NCI-H187 (cell line): ENCODE results near the gene PRCC.
A peak's percentile ranks its signal among the peaks of the same experiment; 100 is the strongest.
"Not testable (repeated sequence)": the region's sequence is repeated elsewhere in the genome, so short reads cannot be mapped to it uniquely, and the experiment has no call there.

Experiments
- DNase-seq, 2 experiments: peaks; one replicate each; lab custom pipeline; 2025; lab: John Stamatoyannopoulos, UW

Gene PRCC

DNA sequence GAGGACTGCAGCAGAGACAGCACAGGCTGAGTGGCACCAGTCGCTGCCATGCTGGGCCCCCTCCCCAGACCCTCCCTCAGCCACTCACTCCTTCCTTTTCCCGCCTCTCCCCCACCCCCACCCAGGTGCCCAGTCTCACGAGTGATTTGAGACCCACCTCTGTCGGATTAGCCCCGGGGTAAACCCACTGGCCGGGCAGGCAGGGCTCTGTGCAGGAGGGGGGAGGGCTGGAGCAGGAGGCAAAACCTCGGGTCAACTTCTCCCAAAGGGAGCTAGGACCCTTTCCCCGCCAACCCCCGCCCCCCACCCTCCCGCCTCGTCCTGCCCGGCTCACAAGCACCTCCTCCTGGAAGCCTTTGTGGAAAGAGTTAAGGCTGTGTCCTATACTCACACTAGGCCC, 23.0 kb upstream of the PRCC start:
- no peak for DNase-seq

- no peak for DNase-seq
Measured at GRCh38 chr1:156744786-156745419, 22.4 kb upstream of the PRCC start.

DNA sequence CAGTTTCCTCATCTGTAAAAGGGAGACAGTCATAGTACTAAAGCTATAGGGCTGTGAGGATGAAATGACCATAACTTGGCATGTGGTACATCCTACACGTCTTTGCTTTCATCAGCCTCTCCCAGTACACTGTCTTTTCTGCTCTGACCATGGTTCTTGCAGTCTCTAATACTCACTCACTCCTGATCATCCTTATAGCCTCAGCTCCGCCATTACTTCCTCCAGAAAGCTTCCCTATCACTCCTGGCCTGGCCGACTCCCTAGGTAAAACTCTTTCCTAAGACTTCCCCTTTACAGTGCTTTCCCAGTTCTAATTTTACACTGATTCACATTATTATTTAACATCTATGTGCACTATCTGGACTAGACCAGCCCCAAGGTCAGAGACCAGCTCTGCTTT, 21.5 kb upstream of the PRCC start:
- DNase-seq, result no peak

- DNase-seq, result no peak
Measured at GRCh38 chr1:156746406-156746727, 21.0 kb upstream of the PRCC start.

- DNase-seq, result peak in 1 of 2 experiments; percentile 72
Measured at GRCh38 chr1:156746728-156747631, 20.4 kb upstream of the PRCC start.

DNA sequence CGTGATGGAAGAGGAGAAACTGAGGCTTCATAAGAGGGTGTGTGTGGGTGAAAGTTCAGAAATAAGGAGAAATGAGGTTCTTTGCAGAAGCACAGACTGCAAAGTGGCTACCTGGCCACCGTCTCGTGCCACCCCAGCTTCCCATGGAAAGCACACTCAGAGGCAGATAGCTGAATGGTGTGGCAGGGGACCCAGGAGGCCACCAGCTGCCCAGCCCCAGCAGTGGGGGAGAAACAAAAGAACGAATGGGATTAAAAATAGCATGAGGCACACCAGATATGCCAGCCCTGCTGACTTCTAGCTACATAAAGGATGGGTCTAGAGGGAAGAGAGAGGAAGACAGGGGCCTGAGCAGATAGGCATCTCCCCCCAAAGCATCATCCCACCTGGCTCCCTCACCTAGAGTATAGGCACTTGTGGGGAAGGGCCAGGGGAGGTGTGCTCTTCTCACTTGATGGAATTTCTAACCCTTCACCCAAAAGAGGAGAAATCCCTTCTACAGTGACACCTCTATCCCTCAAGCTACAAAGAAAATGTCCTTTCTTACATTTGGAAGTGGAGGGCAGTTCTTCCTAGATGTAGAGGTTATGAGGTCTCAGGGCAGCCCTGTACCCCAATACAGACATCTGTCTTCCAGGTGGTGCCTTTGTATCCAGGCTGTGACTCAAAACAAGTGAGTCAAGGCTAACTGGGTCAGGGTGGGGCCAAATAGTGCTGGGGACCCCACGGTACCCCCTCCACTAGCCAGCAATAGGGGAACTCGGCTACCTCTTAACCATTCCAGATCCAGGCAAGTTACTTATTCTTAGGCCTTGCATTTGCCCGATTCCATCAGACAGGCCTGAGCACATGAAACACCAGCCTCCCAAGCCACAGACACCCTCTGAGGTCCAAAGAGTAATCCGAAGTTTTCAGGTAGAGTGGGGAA, 19.3 kb upstream of the PRCC start:
- DNase-seq, result no peak

- DNase-seq, result no peak
Measured at GRCh38 chr1:156748670-156749418, 18.5 kb upstream of the PRCC start.

GRCh38 chr1:156749419-156750118, 17.8 kb upstream of the PRCC start:
- no peak for DNase-seq

GRCh38 chr1:156750191-156750672, 17.1 kb upstream of the PRCC start:
- DNase-seq, result peak; percentile 71 to 88

DNA sequence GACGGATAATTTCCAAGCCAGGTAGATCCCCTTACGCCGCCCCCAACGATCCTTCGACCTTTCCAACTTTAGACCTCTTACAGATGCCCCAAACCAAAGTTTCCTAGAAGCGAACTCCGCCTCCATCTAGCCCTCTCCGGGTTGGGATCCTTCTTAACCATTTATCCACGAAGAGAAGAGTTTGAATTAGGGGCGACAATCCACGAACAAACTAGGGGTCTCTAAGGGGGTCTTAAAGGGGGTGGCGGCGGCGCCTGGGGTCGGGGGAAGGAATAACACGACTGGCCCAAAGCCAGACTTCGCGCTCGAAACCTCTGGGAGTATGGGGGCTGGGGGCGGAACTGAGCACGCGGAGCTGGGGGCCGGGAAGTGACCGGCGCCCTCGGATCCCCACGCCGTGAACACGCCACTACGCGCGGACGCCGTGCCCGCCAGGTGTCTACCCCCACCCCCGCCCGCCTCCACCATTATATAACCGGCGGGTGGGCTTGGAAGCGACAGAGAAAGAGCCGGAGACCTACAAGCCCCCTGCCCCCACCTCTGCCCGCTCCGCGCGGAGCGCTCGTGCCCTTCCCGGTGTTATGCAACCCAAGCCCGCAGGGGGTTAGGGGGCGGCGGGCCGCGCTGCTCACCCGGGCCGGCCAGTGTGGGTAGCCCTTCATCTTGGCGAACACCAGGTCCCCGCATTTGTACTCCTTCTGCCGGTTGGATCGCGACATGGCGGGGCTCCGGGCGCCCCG, 16.5 kb upstream of the PRCC start:
- DNase-seq, result no peak

- DNase-seq, result no peak
Measured at GRCh38 chr1:156751451-156751756, 15.9 kb upstream of the PRCC start, which contains the start of gene HDGF. Gene HDGF, minus strand, starts transcription at chr1:156751675. Its CDS starts 246 bp downstream, at chr1:156751429.

DNA sequence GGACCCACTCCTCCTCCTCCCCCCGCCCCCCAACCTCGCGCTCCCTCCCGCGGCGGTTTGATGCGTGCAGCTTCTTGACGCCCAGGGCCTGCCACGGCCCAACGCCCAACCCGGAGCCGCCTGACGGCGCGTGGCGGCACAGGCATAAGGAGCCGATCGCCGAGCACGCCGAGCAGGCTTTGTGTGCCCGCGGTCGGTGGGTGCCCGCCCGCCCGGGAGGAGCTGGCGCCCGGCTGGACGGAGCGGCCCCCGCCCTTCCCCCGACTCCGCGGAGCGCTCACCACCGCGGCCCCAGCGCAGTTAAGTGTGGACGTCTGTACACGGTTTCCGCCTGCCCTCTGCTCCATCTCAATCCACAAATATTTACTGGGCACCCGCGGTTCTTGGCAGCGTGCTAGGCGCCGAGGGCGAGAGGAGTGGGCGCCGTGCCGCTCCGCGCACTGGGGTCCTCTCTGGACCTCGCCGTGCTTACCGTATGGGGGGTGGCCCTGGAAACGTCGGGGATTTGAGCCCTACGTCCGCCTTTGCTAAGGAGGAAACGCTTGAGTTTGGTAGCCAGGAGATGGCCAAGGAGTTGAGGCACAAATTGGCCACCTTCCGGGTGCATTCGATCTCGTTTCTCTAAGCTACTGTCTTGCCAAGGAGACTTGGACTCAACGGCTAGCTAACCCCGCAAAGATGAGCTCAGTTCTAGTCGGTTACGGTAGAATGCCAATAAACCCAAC, 15.4 kb upstream of the PRCC start:
- DNase-seq, result peak; percentile 97 to 100

DNA sequence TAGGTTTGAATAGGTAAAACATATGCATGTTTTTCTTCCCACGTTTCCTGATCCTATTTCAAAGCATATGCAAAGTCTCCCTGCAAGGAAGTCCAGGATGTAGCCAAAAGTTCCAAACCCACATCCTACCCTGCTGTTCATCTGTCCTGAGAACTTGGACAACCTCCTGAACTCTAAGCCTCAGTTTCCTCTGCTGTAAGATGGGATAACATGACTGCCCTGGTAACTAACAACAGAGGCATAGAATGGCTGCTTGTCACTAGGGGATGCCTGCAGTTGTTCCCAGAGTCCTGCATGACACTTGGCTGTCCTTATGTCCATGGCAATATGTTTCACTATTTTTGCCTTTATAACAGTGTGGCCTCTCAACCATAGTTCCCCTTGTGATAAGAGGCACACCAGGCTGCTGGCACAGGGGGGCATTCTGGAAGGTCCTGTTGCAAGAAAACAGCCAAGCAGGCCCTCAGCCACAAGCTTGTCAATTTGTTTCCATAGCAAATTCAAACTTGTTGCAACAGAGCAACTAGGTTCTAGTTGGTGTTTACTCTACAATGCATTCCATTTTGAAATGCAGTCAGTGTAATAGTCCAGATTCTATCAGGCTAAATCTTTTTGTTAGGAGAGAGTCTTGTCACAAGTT, 14.4 kb upstream of the PRCC start:
- no peak for DNase-seq

DNA sequence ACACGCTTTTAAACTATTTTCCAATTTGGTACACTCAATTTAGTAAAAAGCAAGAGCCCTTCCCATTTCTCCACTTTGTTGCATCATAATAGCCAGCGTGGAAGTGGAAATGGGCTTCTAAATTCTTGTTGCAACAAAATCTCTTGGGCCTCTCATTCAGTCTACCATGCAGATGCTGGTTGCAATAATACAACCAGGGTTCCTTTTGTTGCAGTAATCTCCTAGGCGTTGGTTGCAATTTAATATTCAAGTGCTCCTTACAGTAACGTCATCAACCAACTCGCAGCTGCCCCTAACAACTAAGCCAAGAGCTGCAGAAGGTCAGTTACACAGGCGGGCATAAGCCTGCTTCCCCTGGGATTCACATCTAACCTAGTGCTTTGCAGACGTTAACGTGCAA, 13.1 kb upstream of the PRCC start:
- peak; percentile 76 to 80 for DNase-seq

DNA sequence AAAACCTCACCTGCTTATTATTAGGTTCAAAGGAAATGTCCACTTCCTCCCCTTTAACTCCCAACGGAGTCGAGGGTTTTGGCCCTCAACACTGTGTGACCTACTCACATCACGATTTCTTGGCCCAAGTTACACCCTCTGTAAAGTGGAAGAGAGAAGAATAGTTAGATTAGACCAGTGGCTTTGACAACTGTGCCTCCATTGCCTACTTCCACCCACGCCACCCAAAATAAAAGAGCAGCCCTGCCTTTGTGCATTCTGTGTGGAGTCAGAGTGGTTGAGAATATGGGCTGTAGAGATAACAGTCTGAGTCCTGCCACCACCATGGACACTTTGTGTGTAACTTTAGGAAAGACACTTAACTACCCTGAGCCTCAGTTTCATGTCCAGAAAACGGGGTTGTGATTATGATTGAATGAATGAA, 11.8 kb upstream of the PRCC start:
- no peak for DNase-seq

DNA sequence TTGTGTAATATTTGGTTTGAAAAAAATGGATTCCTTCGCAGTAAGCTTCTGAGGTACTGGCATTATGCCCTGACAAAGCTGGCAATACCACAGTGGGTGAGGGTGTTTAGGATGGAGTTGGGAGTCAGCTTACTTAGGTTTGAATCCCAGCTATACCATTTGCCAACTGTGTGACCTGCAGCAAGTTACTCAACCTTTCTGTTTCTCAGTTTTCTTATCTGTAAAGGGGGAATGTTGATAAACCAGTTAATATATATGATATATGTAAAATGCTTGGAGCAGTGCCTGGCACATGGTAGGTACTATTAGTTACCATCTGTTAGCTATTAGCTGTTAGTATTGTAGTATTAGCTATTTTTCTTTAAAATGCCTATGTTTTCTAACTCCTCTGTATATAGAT, 11.0 kb upstream of the PRCC start:
- DNase-seq, result no peak

- DNase-seq, result not testable (repeated sequence)
Measured at GRCh38 chr1:156757572-156758253, 9.6 kb upstream of the PRCC start.

GRCh38 chr1:156760092-156760795, 7.1 kb upstream of the PRCC start:
- peak; percentile 44 to 78 for DNase-seq
